Osteocyte (in vitro differentiated cells): ENCODE measurements around the gene ATF4. TPM values are rescaled to one million over a fixed set of nuclear protein-coding genes. Genes with fewer than 3 reads are reported as not detected.

Experiments used
- DNase-seq: peaks from one replicate; pipeline ENCODE4 v3.0.0; 2021; ENCODE audit warnings: mixed read lengths; ENCODE audit not compliant: unreplicated experiment; ENCODE audit errors: extremely low spot score
- H3K27ac Mint-ChIP-seq: one replicate; pipeline ENCODE4 v1.8.0; 2021; ENCODE audit warnings: mild to moderate bottlenecking, mixed read lengths; ENCODE audit not compliant: unreplicated experiment
- H3K27me3 Mint-ChIP-seq: one replicate; pipeline ENCODE4 v1.8.0; 2021; ENCODE audit warnings: mixed read lengths; ENCODE audit not compliant: unreplicated experiment
- H3K36me3 Mint-ChIP-seq: one replicate; pipeline ENCODE4 v1.8.0; 2021; ENCODE audit warnings: mixed read lengths; ENCODE audit not compliant: unreplicated experiment
- H3K4me1 Mint-ChIP-seq: one replicate; pipeline ENCODE4 v1.8.0; 2021; ENCODE audit warnings: mixed read lengths; ENCODE audit not compliant: unreplicated experiment
- H3K4me3 Mint-ChIP-seq: one replicate; pipeline ENCODE4 v1.8.0; 2021; ENCODE audit warnings: mild to moderate bottlenecking, moderate library complexity, mixed read lengths; ENCODE audit not compliant: unreplicated experiment
- H3K9me3 Mint-ChIP-seq: one replicate; pipeline ENCODE4 v1.8.0; 2021; ENCODE audit warnings: mixed read lengths; ENCODE audit not compliant: unreplicated experiment
- CTCF ChIP-seq: fragments of 200-600 bp; sonication (generic); IDR thresholded peaks from 2 replicates; pipeline ENCODE4 v1.5.0; 2021; ENCODE audit warnings: antibody characterized with exemption, mild to moderate bottlenecking, moderate library complexity
- total RNA-seq: library from RNA; stranded (reverse); gene quantifications from 2 replicates; pipeline ENCODE4 v1.2.1, GENCODE V29; 2021

ATF4 gene
- total RNA-seq, 1 donor from 2014 or later, result 408 TPM

- peaks cover 17% of the 10 kb centered on the region for H3K27me3 Mint-ChIP-seq
- no peaks in the 10 kb centered on the region for H3K36me3 Mint-ChIP-seq
- no peak for TF ChIP-seq CTCF
- peaks cover 4% of the 10 kb centered on the region for H3K4me1 Mint-ChIP-seq
- no peaks in the 10 kb centered on the region for H3K9me3 Mint-ChIP-seq
- H3K27ac Mint-ChIP-seq, result no peak overlapping the region
- no peak for DNase-seq
- H3K4me3 Mint-ChIP-seq, result no peak overlapping the region
These were observed 43.4 kb downstream of the ATF4 start for GRCh38 chr22:39563571-39564428.

GRCh38 chr22:39565414-39565944 lies 45.1 kb downstream of the ATF4 start:
- H3K27me3 Mint-ChIP-seq, result peaks cover 13% of the 10 kb centered on the region
- TF ChIP-seq CTCF, result no peak
- no peak for DNase-seq
- no peaks in the 10 kb centered on the region for H3K36me3 Mint-ChIP-seq
- H3K4me1 Mint-ChIP-seq, result no peaks in the 10 kb centered on the region
- H3K4me3 Mint-ChIP-seq, result no peak overlapping the region
- no peaks in the 10 kb centered on the region for H3K9me3 Mint-ChIP-seq
- H3K27ac Mint-ChIP-seq, result no peak overlapping the region

DNA sequence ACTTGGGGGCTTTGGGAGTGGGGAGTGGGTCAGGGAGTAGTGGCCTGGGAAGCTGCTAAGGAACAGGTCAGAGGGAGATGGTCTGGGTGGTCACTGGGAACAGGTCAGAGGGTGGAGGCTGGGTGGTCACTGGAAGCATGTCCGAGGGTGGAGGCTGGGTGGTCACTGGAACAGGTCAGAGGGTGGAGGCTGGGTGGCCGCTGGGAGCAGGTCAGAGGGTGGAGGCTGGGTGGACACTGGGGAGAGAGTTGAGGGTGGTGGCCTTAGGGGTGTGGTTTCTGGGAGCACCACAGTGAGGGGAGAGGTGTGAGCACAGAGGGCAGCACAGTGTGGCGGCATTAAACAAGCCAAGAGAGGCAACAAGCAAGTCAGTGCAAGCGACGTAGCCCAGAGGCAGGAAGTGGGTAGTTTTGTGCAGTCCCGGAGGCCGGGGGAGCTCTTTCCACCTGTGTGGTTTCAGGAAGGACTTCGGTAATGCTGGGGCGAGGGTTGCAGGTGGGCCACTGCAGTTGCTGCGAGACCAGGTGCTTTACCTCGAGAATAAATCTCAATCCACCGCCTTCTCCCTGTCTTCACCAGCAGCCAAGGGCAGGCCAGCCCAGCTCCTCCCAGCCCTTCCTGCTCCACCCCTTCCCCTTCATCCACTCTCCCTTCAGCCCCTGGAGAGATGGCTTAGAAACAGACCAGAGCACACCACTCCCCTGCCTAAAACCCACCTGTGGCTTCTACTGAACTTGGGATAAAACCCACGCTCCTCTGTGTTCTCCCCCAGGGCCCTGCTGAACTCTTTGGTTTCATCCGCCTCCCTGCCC lies 47.0 kb downstream of the ATF4 start:
- TF ChIP-seq CTCF, result no peak
- no peak for DNase-seq
- Mint-ChIP-seq H3K36me3 (no peaks in the 10 kb centered on the region), H3K27ac (no peak overlapping the region), H3K27me3 (peaks cover 8% of the 10 kb centered on the region), H3K4me1 (no peaks in the 10 kb centered on the region), H3K9me3 (no peaks in the 10 kb centered on the region), H3K4me3 (no peak overlapping the region)

- Mint-ChIP-seq H3K4me3 (no peak overlapping the region), H3K9me3 (no peaks in the 10 kb centered on the region), H3K4me1 (no peaks in the 10 kb centered on the region), H3K27me3 (peaks cover 8% of the 10 kb centered on the region), H3K27ac (no peak overlapping the region), H3K36me3 (no peaks in the 10 kb centered on the region)
- TF ChIP-seq CTCF, result no peak
- DNase-seq, result no peak
These were observed 48.1 kb downstream of the ATF4 start for GRCh38 chr22:39568278-39568981.
